Measurements from ENCODE around the gene MYH9. TPM values are rescaled to one million over a fixed set of nuclear protein-coding genes. Genes with fewer than 3 reads are reported as not detected.

The MYH9 gene
- total RNA-seq, 2 experiments from 2014 or later = 901 to 925 TPM

DNA sequence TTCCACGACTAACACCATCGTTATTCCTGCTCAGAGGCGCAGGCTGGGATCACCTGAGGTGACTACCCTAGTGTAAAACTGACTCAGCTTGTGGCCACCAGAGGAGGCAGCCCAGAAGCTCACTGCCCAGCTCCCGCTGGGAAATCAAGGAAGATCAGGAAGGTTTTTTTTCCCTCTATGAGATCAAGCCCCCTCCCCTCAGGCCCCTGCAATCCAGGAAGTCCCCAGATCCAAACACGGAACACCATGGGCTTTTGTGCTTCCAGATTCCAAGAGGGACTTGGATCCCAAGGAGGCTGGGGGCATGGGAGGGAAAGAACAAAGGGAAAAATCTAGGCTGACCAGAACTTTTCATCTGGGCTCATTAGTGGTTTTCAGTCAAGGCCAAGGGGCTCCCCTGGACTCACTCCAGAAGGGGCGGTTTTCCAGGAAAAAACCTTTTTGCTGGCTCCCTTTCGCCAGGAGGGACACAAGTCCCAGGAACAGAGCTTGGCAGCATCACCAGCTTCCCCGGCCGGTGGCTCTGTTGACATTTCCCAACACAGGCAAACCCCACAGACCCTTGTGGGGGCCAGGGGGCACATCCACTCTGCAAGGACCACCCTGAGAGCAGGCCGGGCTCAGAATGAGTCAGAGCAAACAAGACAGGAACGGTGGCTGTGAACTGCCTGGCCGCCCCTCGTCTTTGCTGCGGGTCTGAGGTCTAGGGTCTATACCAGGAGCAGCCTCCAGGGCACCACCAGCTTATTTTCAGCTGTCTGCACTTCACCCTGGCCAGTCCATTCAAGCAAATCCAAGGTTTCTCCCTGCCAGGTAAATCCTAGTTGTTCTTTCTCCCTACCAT, 36.8 kb downstream of the MYH9 start:
- no peak for DNase-seq
- Histone ChIP-seq H3K27me3 (ENCODE audit: control insufficient read depth in 1 of 2, insufficient read depth in 2 of 2, low read length in 2 of 2) (no peaks in the 10 kb centered on the region), H3K27ac (ENCODE audit: low read depth in 1 of 2, low read length in 2 of 2) (peak overlapping the region; percentile 59 to 71), H3K4me1 (ENCODE audit: insufficient read depth, low read length) (peaks cover 96% of the 10 kb centered on the region), H3K9me3 (ENCODE audit: control insufficient read depth in 1 of 2, insufficient read depth in 1 of 2, low read length in 2 of 2) (no peaks in the 10 kb centered on the region), H3K4me3 (ENCODE audit: low read length) (no peak overlapping the region), H3K36me3 (ENCODE audit: insufficient read depth, low read length) (peaks cover 59% of the 10 kb centered on the region)
- peak overlapping the region; percentile 76 for H3K4me3 Mint-ChIP-seq
- peaks cover 79% of the 10 kb centered on the region for H3K36me3 Mint-ChIP-seq (ENCODE audit: low read depth)
- H3K27me3 Mint-ChIP-seq = no peaks in the 10 kb centered on the region
- no peak for ATAC-seq (ENCODE audit: poor library complexity)
- H3K9me3 Mint-ChIP-seq = no peaks in the 10 kb centered on the region
- intact Hi-C loops (cut with DNase I, micrococcal nuclease) = no loop called here
- POLR2A ChIA-PET = interaction anchor here (0.6 to 49.5 kb wide), 3 partner anchors 4 to 1273 kb away, joined by 3 to 1847 read pairs (median 1847); partner anchors contain the start of gene MYH9
- H3K4me1 Mint-ChIP-seq (ENCODE audit: low read depth) = peaks cover 90% of the 10 kb centered on the region
- peak overlapping the region; percentile 93 for H3K27ac Mint-ChIP-seq
- CTCF ChIA-PET = interaction anchor here (1.1 to 1.5 kb wide), 2 partner anchors 34 to 85 kb away, joined by 3 read pairs; no protein-coding TSS in a partner anchor
- TF ChIP-seq, protein P1, sequence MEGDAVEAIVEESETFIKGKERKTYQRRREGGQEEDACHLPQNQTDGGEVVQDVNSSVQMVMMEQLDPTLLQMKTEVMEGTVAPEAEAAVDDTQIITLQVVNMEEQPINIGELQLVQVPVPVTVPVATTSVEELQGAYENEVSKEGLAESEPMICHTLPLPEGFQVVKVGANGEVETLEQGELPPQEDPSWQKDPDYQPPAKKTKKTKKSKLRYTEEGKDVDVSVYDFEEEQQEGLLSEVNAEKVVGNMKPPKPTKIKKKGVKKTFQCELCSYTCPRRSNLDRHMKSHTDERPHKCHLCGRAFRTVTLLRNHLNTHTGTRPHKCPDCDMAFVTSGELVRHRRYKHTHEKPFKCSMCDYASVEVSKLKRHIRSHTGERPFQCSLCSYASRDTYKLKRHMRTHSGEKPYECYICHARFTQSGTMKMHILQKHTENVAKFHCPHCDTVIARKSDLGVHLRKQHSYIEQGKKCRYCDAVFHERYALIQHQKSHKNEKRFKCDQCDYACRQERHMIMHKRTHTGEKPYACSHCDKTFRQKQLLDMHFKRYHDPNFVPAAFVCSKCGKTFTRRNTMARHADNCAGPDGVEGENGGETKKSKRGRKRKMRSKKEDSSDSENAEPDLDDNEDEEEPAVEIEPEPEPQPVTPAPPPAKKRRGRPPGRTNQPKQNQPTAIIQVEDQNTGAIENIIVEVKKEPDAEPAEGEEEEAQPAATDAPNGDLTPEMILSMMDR (IDR thresholded peaks at IDR 0.05) = no peak

DNA sequence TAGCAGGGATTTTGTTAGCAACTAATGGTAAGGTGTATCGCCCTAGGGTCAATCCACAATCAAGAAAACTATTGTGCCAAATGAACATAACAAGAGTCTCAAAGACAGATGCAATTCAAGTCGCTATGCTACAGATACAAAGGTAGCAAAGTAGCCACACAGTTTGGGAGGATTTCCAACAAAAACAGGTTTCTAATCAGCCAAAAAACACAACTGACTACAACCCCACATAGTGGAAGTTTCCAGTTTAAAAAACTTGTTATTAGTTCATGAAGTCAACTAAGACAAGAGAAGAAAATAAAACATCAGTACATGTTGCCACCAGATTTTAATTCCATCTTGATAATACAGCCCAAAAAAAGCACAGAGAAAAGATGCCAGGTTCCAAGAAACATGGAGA, 38.0 kb downstream of the MYH9 start:
- Mint-ChIP-seq H3K4me3 (peak overlapping the region; percentile 13), H3K4me1 (ENCODE audit: low read depth) (peaks cover 86% of the 10 kb centered on the region), H3K9me3 (no peaks in the 10 kb centered on the region), H3K36me3 (ENCODE audit: low read depth) (peaks cover 79% of the 10 kb centered on the region), H3K27me3 (no peaks in the 10 kb centered on the region), H3K27ac (peak overlapping the region; percentile 93)
- no peaks in the 10 kb centered on the region for H3K9me3 ChIP-seq (ENCODE audit: control insufficient read depth in 1 of 2, insufficient read depth in 1 of 2, low read length in 2 of 2)
- DNase-seq (no peak), ATAC-seq (ENCODE audit: poor library complexity) (no peak)
- H3K4me3 ChIP-seq (ENCODE audit: low read length) = no peak overlapping the region
- H3K27me3 ChIP-seq (ENCODE audit: control insufficient read depth in 1 of 2, insufficient read depth in 2 of 2, low read length in 2 of 2) = no peaks in the 10 kb centered on the region
- ChIA-PET CTCF (no interaction called here), POLR2A (interaction anchor here (44.0 to 49.5 kb wide), 2 partner anchors 6 to 18 kb away, joined by 1847 read pairs; partner anchors contain the start of gene MYH9)
- peak overlapping the region; percentile 22 to 33 for H3K27ac ChIP-seq (ENCODE audit: low read depth in 1 of 2, low read length in 2 of 2)
- intact Hi-C loops (cut with DNase I, micrococcal nuclease) = no loop called here
- TF ChIP-seq, protein P1 (IDR thresholded peaks at IDR 0.05) = no peak
- H3K36me3 ChIP-seq (ENCODE audit: insufficient read depth, low read length) = peaks cover 62% of the 10 kb centered on the region
- H3K4me1 ChIP-seq (ENCODE audit: insufficient read depth, low read length) = peaks cover 96% of the 10 kb centered on the region

DNA sequence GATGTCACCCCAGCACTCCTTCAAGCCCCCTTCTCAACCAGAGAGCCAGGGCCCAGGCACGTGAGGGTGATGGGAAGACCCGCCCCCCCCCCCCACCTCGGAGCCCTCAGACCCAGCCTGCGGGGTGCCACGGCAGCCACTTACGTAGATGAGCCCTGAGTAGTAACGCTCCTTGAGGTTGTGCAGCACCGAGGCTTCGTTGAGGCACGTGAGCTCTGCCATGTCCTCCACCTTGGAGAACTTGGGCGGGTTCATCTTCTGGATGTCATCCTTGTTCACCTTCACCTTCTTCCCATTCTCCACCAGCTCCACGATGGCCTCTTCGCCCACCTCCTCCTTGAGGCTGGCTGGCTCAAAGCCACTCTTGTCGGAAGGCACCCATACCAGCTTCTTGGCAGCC, 39.0 kb downstream of the MYH9 start:
- intact Hi-C loops (cut with DNase I, micrococcal nuclease) = no loop called here
- CTCF ChIA-PET = no interaction called here
- H3K9me3 ChIP-seq (ENCODE audit: control insufficient read depth in 1 of 2, insufficient read depth in 1 of 2, low read length in 2 of 2) = no peaks in the 10 kb centered on the region
- Mint-ChIP-seq H3K4me3 (peak overlapping the region; percentile 26), H3K4me1 (ENCODE audit: low read depth) (peaks cover 88% of the 10 kb centered on the region), H3K9me3 (no peaks in the 10 kb centered on the region), H3K27ac (peak overlapping the region; percentile 93), H3K27me3 (no peaks in the 10 kb centered on the region), H3K36me3 (ENCODE audit: low read depth) (peaks cover 82% of the 10 kb centered on the region)
- no peak overlapping the region for H3K4me3 ChIP-seq (ENCODE audit: low read length)
- peaks cover 96% of the 10 kb centered on the region for H3K4me1 ChIP-seq (ENCODE audit: insufficient read depth, low read length)
- no peaks in the 10 kb centered on the region for H3K27me3 ChIP-seq (ENCODE audit: control insufficient read depth in 1 of 2, insufficient read depth in 2 of 2, low read length in 2 of 2)
- TF ChIP-seq, protein P1 (IDR thresholded peaks at IDR 0.05) = no peak
- peak; percentile 55 for ATAC-seq (ENCODE audit: poor library complexity)
- POLR2A ChIA-PET = interaction anchor here (44.0 to 49.5 kb wide), 2 partner anchors 7 to 19 kb away, joined by 1847 read pairs; partner anchors contain the start of gene MYH9
- H3K27ac ChIP-seq (ENCODE audit: low read depth in 1 of 2, low read length in 2 of 2) = peak overlapping the region; percentile 25 to 33
- H3K36me3 ChIP-seq (ENCODE audit: insufficient read depth, low read length) = peaks cover 67% of the 10 kb centered on the region
- DNase-seq = peak in 3 of 14 experiments; percentile 30 to 71 (median 66)
